Osteocyte (in vitro differentiated cells): ENCODE data around the gene TAS2R60. TPM values are rescaled to one million over a fixed set of nuclear protein-coding genes. Genes with fewer than 3 reads are reported as not detected.

Experiments used
- DNase-seq: peaks from one replicate; pipeline ENCODE4 v3.0.0; 2021; ENCODE audit warnings: mixed read lengths; ENCODE audit not compliant: unreplicated experiment; ENCODE audit errors: extremely low spot score
- H3K27ac Mint-ChIP-seq: one replicate; pipeline ENCODE4 v1.8.0; 2021; ENCODE audit warnings: mild to moderate bottlenecking, mixed read lengths; ENCODE audit not compliant: unreplicated experiment
- H3K27me3 Mint-ChIP-seq: one replicate; pipeline ENCODE4 v1.8.0; 2021; ENCODE audit warnings: mixed read lengths; ENCODE audit not compliant: unreplicated experiment
- H3K36me3 Mint-ChIP-seq: one replicate; pipeline ENCODE4 v1.8.0; 2021; ENCODE audit warnings: mixed read lengths; ENCODE audit not compliant: unreplicated experiment
- H3K4me1 Mint-ChIP-seq: one replicate; pipeline ENCODE4 v1.8.0; 2021; ENCODE audit warnings: mixed read lengths; ENCODE audit not compliant: unreplicated experiment
- H3K4me3 Mint-ChIP-seq: one replicate; pipeline ENCODE4 v1.8.0; 2021; ENCODE audit warnings: mild to moderate bottlenecking, moderate library complexity, mixed read lengths; ENCODE audit not compliant: unreplicated experiment
- H3K9me3 Mint-ChIP-seq: one replicate; pipeline ENCODE4 v1.8.0; 2021; ENCODE audit warnings: mixed read lengths; ENCODE audit not compliant: unreplicated experiment
- total RNA-seq: library from RNA; stranded (reverse); gene quantifications from 2 replicates; pipeline ENCODE4 v1.2.1, GENCODE V29; 2021
- TF ChIP-seq, protein P1 (sequence below): fragments of 200-600 bp; sonication (generic); IDR thresholded peaks from 2 replicates; pipeline ENCODE4 v1.5.0; 2021; ENCODE audit warnings: antibody characterized with exemption, mild to moderate bottlenecking, moderate library complexity

Gene TAS2R60
- total RNA-seq, 1 donor from 2014 or later = not detected

- Mint-ChIP-seq H3K27me3 (peaks cover 9% of the 10 kb centered on the region), H3K4me3 (no peak within 1 kb of the TSS), H3K36me3 (peaks cover 5% of the 10 kb centered on the region), H3K9me3 (peaks cover 24% of the 10 kb centered on the region), H3K27ac (no peak within 1 kb of the TSS), H3K4me1 (peaks cover 3% of the 10 kb centered on the region)
- TF ChIP-seq, protein P1, sequence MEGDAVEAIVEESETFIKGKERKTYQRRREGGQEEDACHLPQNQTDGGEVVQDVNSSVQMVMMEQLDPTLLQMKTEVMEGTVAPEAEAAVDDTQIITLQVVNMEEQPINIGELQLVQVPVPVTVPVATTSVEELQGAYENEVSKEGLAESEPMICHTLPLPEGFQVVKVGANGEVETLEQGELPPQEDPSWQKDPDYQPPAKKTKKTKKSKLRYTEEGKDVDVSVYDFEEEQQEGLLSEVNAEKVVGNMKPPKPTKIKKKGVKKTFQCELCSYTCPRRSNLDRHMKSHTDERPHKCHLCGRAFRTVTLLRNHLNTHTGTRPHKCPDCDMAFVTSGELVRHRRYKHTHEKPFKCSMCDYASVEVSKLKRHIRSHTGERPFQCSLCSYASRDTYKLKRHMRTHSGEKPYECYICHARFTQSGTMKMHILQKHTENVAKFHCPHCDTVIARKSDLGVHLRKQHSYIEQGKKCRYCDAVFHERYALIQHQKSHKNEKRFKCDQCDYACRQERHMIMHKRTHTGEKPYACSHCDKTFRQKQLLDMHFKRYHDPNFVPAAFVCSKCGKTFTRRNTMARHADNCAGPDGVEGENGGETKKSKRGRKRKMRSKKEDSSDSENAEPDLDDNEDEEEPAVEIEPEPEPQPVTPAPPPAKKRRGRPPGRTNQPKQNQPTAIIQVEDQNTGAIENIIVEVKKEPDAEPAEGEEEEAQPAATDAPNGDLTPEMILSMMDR = no peak
- DNase-seq = no peak
These were observed 34.4 kb downstream of the TAS2R60 start, which contains the start of gene TAS2R41 for GRCh38 chr7:143477501-143478150. Gene TAS2R41, plus strand, starts transcription at chr7:143477873. Its CDS starts 0 bp downstream, at chr7:143477873.

DNA sequence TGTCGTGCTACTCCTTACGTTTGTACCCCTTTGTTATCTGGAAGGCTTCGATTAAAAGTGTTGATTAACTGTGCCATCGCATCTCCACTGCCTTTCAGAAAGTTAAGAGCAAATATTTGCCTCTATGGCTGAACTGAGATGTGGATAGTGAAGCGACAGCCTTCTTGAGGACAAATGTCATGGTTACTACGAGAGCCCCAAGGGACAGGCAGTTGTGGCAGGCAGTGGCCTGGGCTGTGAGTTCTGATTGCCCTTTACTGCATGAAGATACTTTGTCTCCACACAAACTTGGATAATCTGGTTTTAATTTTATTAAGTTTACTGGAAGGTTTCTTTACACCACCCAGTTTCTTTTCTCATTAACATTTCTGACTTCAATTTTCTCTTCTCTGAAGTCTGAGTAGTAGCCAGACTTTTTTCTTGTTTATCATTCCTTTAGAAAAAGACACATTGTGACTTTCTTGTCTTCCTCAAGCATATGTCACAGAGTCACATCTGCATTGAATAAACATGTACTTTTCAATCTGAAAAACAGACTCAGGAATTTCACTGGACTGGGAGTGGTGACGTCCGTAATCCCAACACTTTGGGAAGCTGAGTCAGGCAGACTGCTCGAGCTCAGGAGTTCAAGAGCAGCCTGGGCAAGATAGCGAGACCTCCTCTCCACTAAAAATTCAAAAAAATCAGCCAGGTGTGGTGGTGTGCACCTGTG is 36.0 kb downstream of the TAS2R60 start:
- DNase-seq = no peak
- H3K27me3 Mint-ChIP-seq = peaks cover 2% of the 10 kb centered on the region
- H3K27ac Mint-ChIP-seq = no peak overlapping the region
- H3K4me3 Mint-ChIP-seq = no peak overlapping the region
- peaks cover 11% of the 10 kb centered on the region for H3K9me3 Mint-ChIP-seq
- peaks cover 10% of the 10 kb centered on the region for H3K4me1 Mint-ChIP-seq
- peaks cover 2% of the 10 kb centered on the region for H3K36me3 Mint-ChIP-seq
- TF ChIP-seq, protein P1 = no peak

DNA sequence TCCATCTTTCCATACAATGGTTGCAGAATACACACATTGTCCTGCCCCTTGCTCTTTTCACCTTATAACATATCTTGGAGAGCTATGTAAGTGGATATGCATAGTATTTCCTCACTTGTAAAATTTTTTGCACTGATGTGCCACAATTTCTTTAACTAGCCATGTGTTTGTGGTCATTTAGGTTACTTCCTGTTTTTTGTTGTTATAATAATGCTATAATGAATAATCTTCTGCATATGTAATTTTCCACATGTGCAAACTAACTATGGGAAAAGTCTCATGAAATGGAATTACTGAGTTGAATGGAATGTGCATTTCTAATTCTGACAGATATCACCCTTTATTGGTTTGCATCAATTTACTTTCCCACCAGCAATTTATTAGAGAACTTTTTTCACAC is 37.2 kb downstream of the TAS2R60 start:
- TF ChIP-seq, protein P1 = no peak
- peaks cover 20% of the 10 kb centered on the region for H3K4me1 Mint-ChIP-seq
- H3K27me3 Mint-ChIP-seq = peaks cover 2% of the 10 kb centered on the region
- no peaks in the 10 kb centered on the region for H3K9me3 Mint-ChIP-seq
- H3K27ac Mint-ChIP-seq = no peak overlapping the region
- H3K4me3 Mint-ChIP-seq = no peak overlapping the region
- H3K36me3 Mint-ChIP-seq = no peaks in the 10 kb centered on the region
- DNase-seq = no peak

- peak overlapping the region; percentile 71 for H3K27ac Mint-ChIP-seq
- H3K36me3 Mint-ChIP-seq = no peaks in the 10 kb centered on the region
- no peak for DNase-seq
- peaks cover 37% of the 10 kb centered on the region for H3K4me1 Mint-ChIP-seq
- peaks cover 5% of the 10 kb centered on the region for H3K27me3 Mint-ChIP-seq
- no peaks in the 10 kb centered on the region for H3K9me3 Mint-ChIP-seq
- H3K4me3 Mint-ChIP-seq = no peak overlapping the region
- TF ChIP-seq, protein P1 = no peak
These were observed 40.9 kb downstream of the TAS2R60 start for GRCh38 chr7:143484119-143484518.

DNA sequence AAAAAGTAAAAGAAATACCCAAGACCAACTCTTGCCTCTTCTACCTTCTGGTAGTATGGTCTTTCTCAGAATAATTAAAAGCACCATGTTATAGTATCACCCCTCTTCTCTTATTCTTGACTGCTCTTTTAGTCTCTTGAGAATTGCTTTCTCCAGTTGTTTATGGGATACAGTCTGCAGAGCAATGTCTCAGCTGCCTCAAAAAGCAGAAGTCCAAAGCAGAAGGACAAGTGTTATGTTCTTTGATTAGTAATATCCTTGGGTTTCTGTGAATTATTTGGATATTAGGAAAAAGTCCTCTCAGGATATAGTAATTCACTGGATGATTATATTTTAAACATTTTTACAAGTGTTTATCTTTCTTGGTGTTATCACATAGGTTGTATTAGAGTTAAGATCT is 41.8 kb downstream of the TAS2R60 start:
- peaks cover 35% of the 10 kb centered on the region for H3K4me1 Mint-ChIP-seq
- no peak for DNase-seq
- H3K36me3 Mint-ChIP-seq = no peaks in the 10 kb centered on the region
- peaks cover 5% of the 10 kb centered on the region for H3K27me3 Mint-ChIP-seq
- TF ChIP-seq, protein P1 = no peak
- H3K9me3 Mint-ChIP-seq = no peaks in the 10 kb centered on the region
- H3K4me3 Mint-ChIP-seq = no peak overlapping the region
- peak overlapping the region; percentile 6 for H3K27ac Mint-ChIP-seq
